WTC11 (cell line): ENCODE results near the gene FAM163A. TPM values are rescaled to one million over a fixed set of nuclear protein-coding genes. Genes with fewer than 3 reads are reported as not detected.
"Not testable (repeated sequence)": the region's sequence is repeated elsewhere in the genome, so short reads cannot be mapped to it uniquely, and the experiment has no call there.

Experiments
- ATAC-seq: fragments of 200-7000 bp; cut with Tn5 transposase; 2 replicates; pipeline ENCODE4 v1.10.0; 2021; ENCODE audit warnings: mild to moderate bottlenecking, moderate library complexity
- CTCF ChIA-PET: fragments of 300-600 bp; sonication (Branson Sonifier 250); formaldehyde crosslinking; loops from one replicate; lab custom pipeline; 2021; ENCODE audit warnings: antibody characterized with exemption; lab: Charles Lee
- POLR2A ChIA-PET: fragments of 350-600 bp; sonication (Branson Sonifier 250); formaldehyde crosslinking; loops from one replicate; lab custom pipeline; 2021; ENCODE audit warnings: antibody characterized with exemption; lab: Charles Lee
- DNase-seq: peaks from one replicate; pipeline ENCODE4 v3.0.0; 2021; ENCODE audit warnings: low spot score
- H3K27ac Mint-ChIP-seq: 2 replicates; pipeline ENCODE4 v1.8.0; 2021; ENCODE audit warnings: mixed read lengths
- H3K27me3 Mint-ChIP-seq: 2 replicates; pipeline ENCODE4 v1.8.0; 2021; ENCODE audit warnings: low read depth, mild to moderate bottlenecking, moderate library complexity, mixed read lengths
- H3K36me3 Mint-ChIP-seq: 2 replicates; pipeline ENCODE4 v1.8.0; 2021; ENCODE audit warnings: mixed read lengths
- H3K4me1 Mint-ChIP-seq: 2 replicates; pipeline ENCODE4 v1.8.0; 2022; ENCODE audit warnings: mixed read lengths
- H3K4me3 Mint-ChIP-seq: 2 replicates; pipeline ENCODE4 v1.8.0; 2021; ENCODE audit warnings: mild to moderate bottlenecking, moderate library complexity, mixed read lengths
- H3K9me3 Mint-ChIP-seq: 2 replicates; pipeline ENCODE4 v1.8.0; 2021; ENCODE audit warnings: mixed read lengths
- CBFB ChIP-seq: sonication (generic); formaldehyde crosslinking; IDR thresholded peaks from 2 replicates; pipeline ENCODE4 v1.8.1; 2022; ENCODE audit warnings: mild to moderate bottlenecking, low read depth, missing genetic modification reagents
- CDX4 ChIP-seq: fragments of 250-450 bp; sonication (Bioruptor Pico); IDR thresholded peaks from 2 replicates; pipeline ENCODE4 v1.9.0; 2021; ENCODE audit warnings: moderate library complexity, mild to moderate bottlenecking, inconsistent platforms, borderline replicate concordance
- EMX1 ChIP-seq: fragments of 250-450 bp; sonication (Bioruptor Pico); IDR thresholded peaks from 2 replicates; pipeline ENCODE4 v1.8.0; 2021; ENCODE audit warnings: mild to moderate bottlenecking
- FOXP1 ChIP-seq: sonication (generic); formaldehyde crosslinking; IDR thresholded peaks from 2 replicates; pipeline ENCODE4 v1.8.0; 2022; ENCODE audit warnings: missing genetic modification reagents, mild to moderate bottlenecking, moderate library complexity, borderline replicate concordance
- FOXP4 ChIP-seq: sonication (generic); formaldehyde crosslinking; IDR thresholded peaks from 2 replicates; pipeline ENCODE4 v1.8.0; 2022; ENCODE audit warnings: mild to moderate bottlenecking, missing genetic modification reagents
- HMGA2 ChIP-seq: fragments of 250-450 bp; sonication (Bioruptor Pico); IDR thresholded peaks from 2 replicates; pipeline ENCODE4 v1.4.0; 2021; ENCODE audit warnings: mild to moderate bottlenecking, moderate library complexity
- IRF2 ChIP-seq: sonication (generic); formaldehyde crosslinking; IDR thresholded peaks from 2 replicates; pipeline ENCODE4 v1.8.0; 2022; ENCODE audit warnings: low read depth, missing genetic modification reagents, borderline replicate concordance
- MLX ChIP-seq: sonication (generic); formaldehyde crosslinking; IDR thresholded peaks from 2 replicates; pipeline ENCODE4 v1.8.1; 2023; ENCODE audit warnings: mild to moderate bottlenecking, missing genetic modification reagents, moderate library complexity
- NFE2L1 ChIP-seq: sonication (generic); formaldehyde crosslinking; IDR thresholded peaks from 2 replicates; pipeline ENCODE4 v1.8.1; 2023; ENCODE audit warnings: missing genetic modification reagents
- OVOL2 ChIP-seq: fragments of 250-450 bp; sonication (Bioruptor Pico); IDR thresholded peaks from 2 replicates; pipeline ENCODE4 v1.9.0; 2021; ENCODE audit warnings: mild to moderate bottlenecking, borderline replicate concordance
- RELA ChIP-seq: sonication (generic); formaldehyde crosslinking; IDR thresholded peaks from 2 replicates; pipeline ENCODE4 v1.8.1; 2022; ENCODE audit warnings: missing genetic modification reagents, mild to moderate bottlenecking, borderline replicate concordance
- RORB ChIP-seq: fragments of 250-450 bp; sonication (Bioruptor Pico); IDR thresholded peaks from 2 replicates; pipeline ENCODE4 v1.9.0; 2021; ENCODE audit warnings: mild to moderate bottlenecking
- SMAD4 ChIP-seq: sonication (generic); formaldehyde crosslinking; IDR thresholded peaks from 2 replicates; pipeline ENCODE4 v1.8.0; 2022; ENCODE audit warnings: mild to moderate bottlenecking, missing genetic modification reagents
- SOX15 ChIP-seq: fragments of 250-450 bp; sonication (Bioruptor Pico); IDR thresholded peaks from 2 replicates; pipeline ENCODE4 v1.9.0; 2021; ENCODE audit warnings: mild to moderate bottlenecking
- TEAD1 ChIP-seq: sonication (generic); formaldehyde crosslinking; IDR thresholded peaks from 2 replicates; pipeline ENCODE4 v1.8.0; 2022; ENCODE audit warnings: mild to moderate bottlenecking, missing genetic modification reagents
- TEAD4 ChIP-seq: sonication (generic); formaldehyde crosslinking; IDR thresholded peaks from 2 replicates; pipeline ENCODE4 v1.8.0; 2022; ENCODE audit warnings: mild to moderate bottlenecking, missing genetic modification reagents
- ZNF138 ChIP-seq: sonication (generic); formaldehyde crosslinking; conservative IDR thresholded peaks from 2 replicates; pipeline ENCODE4 v1.8.1; 2022; ENCODE audit warnings: mild to moderate bottlenecking, moderate library complexity, missing genetic modification reagents
- ZNF232 ChIP-seq: sonication (generic); formaldehyde crosslinking; IDR thresholded peaks from 2 replicates; pipeline ENCODE4 v1.8.0; 2022; ENCODE audit warnings: mild to moderate bottlenecking, missing genetic modification reagents
- ZNF281 ChIP-seq: sonication (generic); formaldehyde crosslinking; IDR thresholded peaks from 2 replicates; pipeline ENCODE4 v1.8.0; 2023; ENCODE audit warnings: mild to moderate bottlenecking, missing genetic modification reagents
- ZNF416 ChIP-seq: fragments of 250-450 bp; sonication (Bioruptor Pico); IDR thresholded peaks from 2 replicates; pipeline ENCODE4 v1.9.0; 2021; ENCODE audit warnings: mild to moderate bottlenecking, inconsistent platforms
- ZNF425 ChIP-seq: fragments of 250-450 bp; sonication (Bioruptor Pico); conservative IDR thresholded peaks from 2 replicates; pipeline ENCODE4 v1.9.0; 2021; ENCODE audit warnings: mild to moderate bottlenecking
- ZNF671 ChIP-seq: fragments of 250-450 bp; sonication (Bioruptor Pico); IDR thresholded peaks from 2 replicates; pipeline ENCODE4 v1.8.0; 2021; ENCODE audit warnings: mild to moderate bottlenecking
- total RNA-seq: library from RNA; stranded (reverse); gene quantifications from 3 replicates; pipeline ENCODE4 v1.2.3, GENCODE V29; 2021

FAM163A gene
- total RNA-seq, 1 experiment from 2014 or later, result 0.07 TPM

- H3K27me3 Mint-ChIP-seq, result peaks cover 3% of the 10 kb centered on the region; the same call in 1 of the 2 replicates
- CTCF ChIA-PET, result interaction anchor here (1.9 to 3.1 kb wide), 3 partner anchors 9 to 94 kb away, joined by 9 to 15 read pairs (median 12); no protein-coding TSS in a partner anchor
These were observed 57.4 kb downstream of the FAM163A start for GRCh38 chr1:179800481-179800880.

GRCh38 chr1:179803104-179803503 lies 60.0 kb downstream of the FAM163A start:
- Mint-ChIP-seq H3K9me3 (peaks cover 5% of the 10 kb centered on the region; the same call in 1 of the 2 replicates), H3K4me3 (no peak overlapping the region), H3K27ac (no peak overlapping the region), H3K4me1 (0 out of 2 replicates have a peak, but pooled peaks cover 3% of the 10 kb centered on the region), H3K36me3 (no peaks in the 10 kb centered on the region), H3K27me3 (peaks cover 3% of the 10 kb centered on the region; the same call in 1 of the 2 replicates)
- POLR2A ChIA-PET, result no interaction called here
- DNase-seq (no peak), ATAC-seq (no peak)
- CTCF ChIA-PET, result interaction anchor here (3.1 kb wide), 1 partner anchor 97 kb away, joined by 9 read pairs; no protein-coding TSS in a partner anchor
- TF ChIP-seq FOXP4 (CRISPR knock-in tag) (no peak), ZNF671 (CRISPR knock-in tag) (no peak), TEAD1 (no peak), ZNF425 (CRISPR knock-in tag) (no peak), ZNF232 (CRISPR knock-in tag) (no peak), CDX4 (CRISPR knock-in tag) (no peak), TEAD4 (CRISPR knock-in tag) (no peak), RELA (CRISPR knock-in tag) (no peak), ZNF138 (CRISPR knock-in tag) (no peak), HMGA2 (CRISPR knock-in tag) (no peak), CBFB (CRISPR knock-in tag) (no peak)

More at GRCh38 chr1:179800481-179800880, 57.4 kb downstream of the FAM163A start:
- H3K27ac Mint-ChIP-seq, result no peak overlapping the region
- no peak overlapping the region for H3K4me3 Mint-ChIP-seq
- ATAC-seq (no peak), DNase-seq (no peak)
- TF ChIP-seq OVOL2 (no peak), EMX1 (CRISPR knock-in tag) (no peak), SMAD4 (CRISPR knock-in tag) (no peak)
- H3K36me3 Mint-ChIP-seq, result no peaks in the 10 kb centered on the region
- 0 out of 2 replicates have a peak, but pooled peaks cover 3% of the 10 kb centered on the region for H3K4me1 Mint-ChIP-seq
- H3K9me3 Mint-ChIP-seq, result peaks cover 5% of the 10 kb centered on the region; the same call in 1 of the 2 replicates
- POLR2A ChIA-PET, result no interaction called here

- H3K4me3 Mint-ChIP-seq, result no peak overlapping the region
- ChIA-PET POLR2A (no interaction called here), CTCF (interaction anchor here (0.7 kb wide), 1 partner anchor 11 kb away, joined by 3 read pairs; no protein-coding TSS in a partner anchor)
- TF ChIP-seq ZNF281 (no peak), FOXP1 (CRISPR knock-in tag) (no peak), IRF2 (CRISPR knock-in tag) (no peak), SOX15 (CRISPR knock-in tag) (no peak), ZNF416 (CRISPR knock-in tag) (no peak), RORB (CRISPR knock-in tag) (no peak), MLX (CRISPR knock-in tag) (no peak), NFE2L1 (CRISPR knock-in tag) (no peak), CDX4 (CRISPR knock-in tag) (no peak)
- H3K9me3 Mint-ChIP-seq, result peaks cover 5% of the 10 kb centered on the region; the same call in 1 of the 2 replicates
- no peak for ATAC-seq
- no peak for DNase-seq
- no peak overlapping the region for H3K27ac Mint-ChIP-seq
- peaks cover 3% of the 10 kb centered on the region; the same call in 1 of the 2 replicates for H3K27me3 Mint-ChIP-seq
- 0 out of 2 replicates have a peak, but pooled peaks cover under 1% of the 10 kb centered on the region for H3K4me1 Mint-ChIP-seq
- no peaks in the 10 kb centered on the region for H3K36me3 Mint-ChIP-seq
These were observed 60.8 kb downstream of the FAM163A start for GRCh38 chr1:179803918-179804317.

- ATAC-seq, H3K4me3 Mint-ChIP-seq, H3K9me3 Mint-ChIP-seq, H3K4me1 Mint-ChIP-seq, POLR2A ChIA-PET, H3K27ac Mint-ChIP-seq, H3K36me3 Mint-ChIP-seq, H3K27me3 Mint-ChIP-seq, DNase-seq: not testable (repeated sequence)
- CTCF ChIA-PET, result interaction anchor here (2.1 kb wide), 1 partner anchor 10 kb away, joined by 16 read pairs; no protein-coding TSS in a partner anchor
These were observed 61.3 kb downstream of the FAM163A start for GRCh38 chr1:179804417-179804816.
